Neural progenitor cell (in vitro differentiated cells): Measurements from ENCODE around the gene HIC1. TPM values are rescaled to one million over a fixed set of nuclear protein-coding genes. Genes with fewer than 3 reads are reported as not detected.
A peak's percentile ranks its signal among the peaks of the same experiment; 100 is the strongest.

Experiments used
- DNase-seq: peaks from one replicate; pipeline ENCODE4 v3.0.0-alpha.2; 2016; ENCODE audit warnings: low spot score
- H2AFZ ChIP-seq: fragments of 200-600 bp; sonication (generic); replicated peaks from 2 replicates; pipeline ENCODE4 v1.6.1; 2016; ENCODE audit warnings: antibody characterized with exemption
- H3F3A ChIP-seq: fragments of 200-600 bp; sonication (generic); 2 replicates; pipeline ENCODE4 v1.6.1; 2016; ENCODE audit warnings: antibody characterized with exemption, low read depth
- H3K27ac ChIP-seq: fragments of 200-600 bp; sonication (generic); 2 replicates; pipeline ENCODE4 v1.5.1; 2016; ENCODE audit warnings: mild to moderate bottlenecking
- H3K27me3 ChIP-seq: fragments of 200-600 bp; sonication (generic); 2 replicates; pipeline ENCODE4 v1.6.1; 2016; ENCODE audit warnings: mild to moderate bottlenecking, moderate library complexity
- H3K36me3 ChIP-seq: fragments of 200-600 bp; sonication (generic); 2 replicates; pipeline ENCODE4 v1.5.1; 2016
- H3K4me1 ChIP-seq: fragments of 200-600 bp; sonication (generic); 2 replicates; pipeline ENCODE4 v1.6.1; 2016; ENCODE audit warnings: mixed run types
- H3K4me2 ChIP-seq: fragments of 200-600 bp; sonication (generic); 2 replicates; pipeline ENCODE4 v1.6.1; 2016
- H3K4me3 ChIP-seq: fragments of 200-600 bp; sonication (generic); 2 replicates; pipeline ENCODE4 v1.5.1; 2016
- H3K79me2 ChIP-seq: fragments of 200-600 bp; sonication (generic); 2 replicates; pipeline ENCODE4 v1.6.1; 2016; ENCODE audit warnings: low read depth
- H3K9ac ChIP-seq: fragments of 200-600 bp; sonication (generic); 2 replicates; pipeline ENCODE4 v1.6.1; 2016
- H3K9me3 ChIP-seq: fragments of 200-600 bp; sonication (generic); 2 replicates; pipeline ENCODE4 v1.5.1; 2016; ENCODE audit warnings: low read depth
- H4K20me1 ChIP-seq: fragments of 200-600 bp; sonication (generic); 2 replicates; pipeline ENCODE4 v1.6.1; 2016; ENCODE audit warnings: low read depth
- H3K27ac Mint-ChIP-seq: 3 replicates; pipeline ENCODE4 v1.8.0; 2021; ENCODE audit warnings: mixed read lengths
- H3K27me3 Mint-ChIP-seq: 2 replicates; pipeline ENCODE4 v1.8.0; 2022; ENCODE audit warnings: low read depth, mild to moderate bottlenecking, inconsistent platforms, moderate library complexity, mixed read lengths; ENCODE audit not compliant: insufficient read depth
- H3K36me3 Mint-ChIP-seq: 3 replicates; pipeline ENCODE4 v1.8.0; 2021; ENCODE audit warnings: mixed read lengths
- H3K4me1 Mint-ChIP-seq: 3 replicates; pipeline ENCODE4 v1.8.0; 2021; ENCODE audit warnings: mixed read lengths
- H3K4me3 Mint-ChIP-seq: 3 replicates; pipeline ENCODE4 v1.8.0; 2021; ENCODE audit warnings: mild to moderate bottlenecking, moderate library complexity, mixed read lengths
- H3K9me3 Mint-ChIP-seq: 3 replicates; pipeline ENCODE4 v1.8.0; 2020; ENCODE audit warnings: mixed read lengths
- CTCF ChIP-seq: fragments of 200-600 bp; sonication (generic); IDR thresholded peaks from 2 replicates; pipeline ENCODE4 v1.5.1; 2017; ENCODE audit warnings: antibody characterized with exemption, mild to moderate bottlenecking
- EZH2 ChIP-seq: fragments of 200-600 bp; sonication (generic); IDR thresholded peaks from 2 replicates; pipeline ENCODE4 v1.6.1; 2017; ENCODE audit warnings: antibody characterized with exemption, mild to moderate bottlenecking, moderate library complexity
- EZH2phosphoT487 ChIP-seq: fragments of 200-600 bp; sonication (generic); IDR thresholded peaks from 2 replicates; pipeline ENCODE4 v1.6.1; 2017; ENCODE audit warnings: antibody characterized with exemption
- total RNA-seq: library from RNA; depleted of rRNA; stranded (reverse); fragments of >200 nt; gene quantifications from 2 replicates; pipeline ENCODE4 v1.2.3, GENCODE V29; 2015; ENCODE audit warnings: low replicate concordance

The HIC1 gene
- total RNA-seq, 1 donor from 2014 or later = not detected

- Histone ChIP-seq H3K79me2 (no peaks in the 10 kb centered on the region), H3K27me3 (no peaks in the 10 kb centered on the region), H3K9ac (no peak overlapping the region), H3K4me1 (peaks cover 1% of the 10 kb centered on the region), H3K36me3 (no peaks in the 10 kb centered on the region), H3K4me3 (no peak overlapping the region), H3K4me2 (no peak overlapping the region), H3F3A (no peaks in the 10 kb centered on the region), H4K20me1 (peaks cover 3% of the 10 kb centered on the region), H3K9me3 (no peaks in the 10 kb centered on the region), H3K27ac (no peak overlapping the region), H2AFZ (no peak overlapping the region)
- TF ChIP-seq EZH2 (no peak), EZH2phosphoT487 (no peak), CTCF (no peak)
- Mint-ChIP-seq H3K4me1 (peaks cover 23% of the 10 kb centered on the region), H3K4me3 (no peak overlapping the region), H3K9me3 (no peaks in the 10 kb centered on the region), H3K27me3 (peaks cover under 1% of the 10 kb centered on the region), H3K36me3 (peaks cover 29% of the 10 kb centered on the region), H3K27ac (no peak overlapping the region)
- DNase-seq = no peak
Observed at GRCh38 chr17:2084036-2084765, 29.3 kb downstream of the HIC1 start.

- Histone ChIP-seq H3K4me2 (no peak overlapping the region), H3K36me3 (no peaks in the 10 kb centered on the region), H3K4me1 (peaks cover 6% of the 10 kb centered on the region), H3K9ac (no peak overlapping the region), H4K20me1 (peaks cover 9% of the 10 kb centered on the region), H3K27me3 (no peaks in the 10 kb centered on the region), H3K9me3 (no peaks in the 10 kb centered on the region), H3K27ac (no peak overlapping the region), H3K4me3 (no peak overlapping the region), H3K79me2 (no peaks in the 10 kb centered on the region), H3F3A (no peaks in the 10 kb centered on the region), H2AFZ (no peak overlapping the region)
- Mint-ChIP-seq H3K4me3 (no peak overlapping the region), H3K4me1 (peaks cover 28% of the 10 kb centered on the region), H3K27ac (peak overlapping the region; percentile 13), H3K27me3 (no peaks in the 10 kb centered on the region), H3K36me3 (peaks cover 24% of the 10 kb centered on the region), H3K9me3 (no peaks in the 10 kb centered on the region)
- no peak for TF ChIP-seq EZH2phosphoT487
- TF ChIP-seq CTCF = no peak
- DNase-seq = no peak
Observed at GRCh38 chr17:2084766-2085647, 30.1 kb downstream of the HIC1 start.

GRCh38 chr17:2085648-2085949 is 30.7 kb downstream of the HIC1 start:
- no peak overlapping the region for H3K27ac ChIP-seq
- no peak overlapping the region for H3K9ac ChIP-seq
- no peak overlapping the region for H3K4me2 ChIP-seq
- no peaks in the 10 kb centered on the region for H3K9me3 ChIP-seq
- H3K4me1 ChIP-seq = peaks cover 10% of the 10 kb centered on the region
- H3K4me3 ChIP-seq = no peak overlapping the region
- DNase-seq = no peak
- H3F3A ChIP-seq = no peaks in the 10 kb centered on the region
- no peak overlapping the region for H2AFZ ChIP-seq
- Mint-ChIP-seq H3K9me3 (no peaks in the 10 kb centered on the region), H3K27ac (no peak overlapping the region), H3K4me3 (no peak overlapping the region), H3K27me3 (no peaks in the 10 kb centered on the region), H3K4me1 (peaks cover 34% of the 10 kb centered on the region), H3K36me3 (peaks cover 24% of the 10 kb centered on the region)
- no peaks in the 10 kb centered on the region for H3K36me3 ChIP-seq
- H4K20me1 ChIP-seq = peaks cover 9% of the 10 kb centered on the region
- TF ChIP-seq CTCF (no peak), EZH2phosphoT487 (no peak), EZH2 (no peak)
- H3K79me2 ChIP-seq = no peaks in the 10 kb centered on the region
- no peaks in the 10 kb centered on the region for H3K27me3 ChIP-seq
